Measurements from ENCODE around the gene POLH. TPM values are rescaled to one million over a fixed set of nuclear protein-coding genes. Genes with fewer than 3 reads are reported as not detected.

The POLH gene
- total and polyA plus RNA-seq, 2 experiments from 2014 or later: 5.8 to 7.9 TPM

- DNase-seq (ENCODE audit: low spot score) (peak; percentile 73), ATAC-seq (peak; percentile 65)
- Histone ChIP-seq H3K9me2 (ENCODE audit: insufficient read depth) (no peaks in the 10 kb centered on the region), H4K20me1 (replicated peaks; ENCODE audit: insufficient read depth) (peaks cover 6% of the 10 kb centered on the region; the same call in 1 of the 2 replicates), H3K27me3 (ENCODE audit: insufficient read depth) (no peaks in the 10 kb centered on the region), H3F3A (replicated peaks; ENCODE audit: low read depth) (peaks cover 13% of the 10 kb centered on the region; the same call in 1 of the 2 replicates), H3K4me2 (peak overlapping the region; percentile 99), H3K4me3 (peak overlapping the region; percentile 96), H2AFZ (peak overlapping the region; percentile 96), H3K79me2 (replicated peaks; ENCODE audit: insufficient read depth) (peaks cover 76% of the 10 kb centered on the region), H3K4me1 (ENCODE audit: insufficient read depth) (peaks cover 12% of the 10 kb centered on the region), H3K36me3 (ENCODE audit: insufficient read depth) (peaks cover 33% of the 10 kb centered on the region), H3K27ac (ENCODE audit: low read depth) (no peak overlapping the region)
- Mint-ChIP-seq H3K4me3 (peak overlapping the region; percentile 97), H3K27ac (peak overlapping the region; percentile 92), H3K4me1 (peaks cover 7% of the 10 kb centered on the region), H3K9me3 (peaks cover 6% of the 10 kb centered on the region; the same call in 2 of the 3 replicates), H3K36me3 (ENCODE audit: low read depth) (peaks cover 46% of the 10 kb centered on the region), H3K27me3 (ENCODE audit: insufficient read depth, low read depth, poor library complexity) (peaks cover 10% of the 10 kb centered on the region)
- TF ChIP-seq JUNB (IDR thresholded peaks at IDR 0.05; ENCODE audit: unreplicated experiment) (no peak), REST (IDR thresholded peaks at IDR 0.05; ENCODE audit: unreplicated experiment) (no peak), ZNF331 (CRISPR knock-in tag; IDR thresholded peaks at IDR 0.05; ENCODE audit: low read depth) (no peak), ZNF114 (CRISPR knock-in tag; IDR thresholded peaks at IDR 0.05) (no peak)
- TF ChIP-seq, protein P1, sequence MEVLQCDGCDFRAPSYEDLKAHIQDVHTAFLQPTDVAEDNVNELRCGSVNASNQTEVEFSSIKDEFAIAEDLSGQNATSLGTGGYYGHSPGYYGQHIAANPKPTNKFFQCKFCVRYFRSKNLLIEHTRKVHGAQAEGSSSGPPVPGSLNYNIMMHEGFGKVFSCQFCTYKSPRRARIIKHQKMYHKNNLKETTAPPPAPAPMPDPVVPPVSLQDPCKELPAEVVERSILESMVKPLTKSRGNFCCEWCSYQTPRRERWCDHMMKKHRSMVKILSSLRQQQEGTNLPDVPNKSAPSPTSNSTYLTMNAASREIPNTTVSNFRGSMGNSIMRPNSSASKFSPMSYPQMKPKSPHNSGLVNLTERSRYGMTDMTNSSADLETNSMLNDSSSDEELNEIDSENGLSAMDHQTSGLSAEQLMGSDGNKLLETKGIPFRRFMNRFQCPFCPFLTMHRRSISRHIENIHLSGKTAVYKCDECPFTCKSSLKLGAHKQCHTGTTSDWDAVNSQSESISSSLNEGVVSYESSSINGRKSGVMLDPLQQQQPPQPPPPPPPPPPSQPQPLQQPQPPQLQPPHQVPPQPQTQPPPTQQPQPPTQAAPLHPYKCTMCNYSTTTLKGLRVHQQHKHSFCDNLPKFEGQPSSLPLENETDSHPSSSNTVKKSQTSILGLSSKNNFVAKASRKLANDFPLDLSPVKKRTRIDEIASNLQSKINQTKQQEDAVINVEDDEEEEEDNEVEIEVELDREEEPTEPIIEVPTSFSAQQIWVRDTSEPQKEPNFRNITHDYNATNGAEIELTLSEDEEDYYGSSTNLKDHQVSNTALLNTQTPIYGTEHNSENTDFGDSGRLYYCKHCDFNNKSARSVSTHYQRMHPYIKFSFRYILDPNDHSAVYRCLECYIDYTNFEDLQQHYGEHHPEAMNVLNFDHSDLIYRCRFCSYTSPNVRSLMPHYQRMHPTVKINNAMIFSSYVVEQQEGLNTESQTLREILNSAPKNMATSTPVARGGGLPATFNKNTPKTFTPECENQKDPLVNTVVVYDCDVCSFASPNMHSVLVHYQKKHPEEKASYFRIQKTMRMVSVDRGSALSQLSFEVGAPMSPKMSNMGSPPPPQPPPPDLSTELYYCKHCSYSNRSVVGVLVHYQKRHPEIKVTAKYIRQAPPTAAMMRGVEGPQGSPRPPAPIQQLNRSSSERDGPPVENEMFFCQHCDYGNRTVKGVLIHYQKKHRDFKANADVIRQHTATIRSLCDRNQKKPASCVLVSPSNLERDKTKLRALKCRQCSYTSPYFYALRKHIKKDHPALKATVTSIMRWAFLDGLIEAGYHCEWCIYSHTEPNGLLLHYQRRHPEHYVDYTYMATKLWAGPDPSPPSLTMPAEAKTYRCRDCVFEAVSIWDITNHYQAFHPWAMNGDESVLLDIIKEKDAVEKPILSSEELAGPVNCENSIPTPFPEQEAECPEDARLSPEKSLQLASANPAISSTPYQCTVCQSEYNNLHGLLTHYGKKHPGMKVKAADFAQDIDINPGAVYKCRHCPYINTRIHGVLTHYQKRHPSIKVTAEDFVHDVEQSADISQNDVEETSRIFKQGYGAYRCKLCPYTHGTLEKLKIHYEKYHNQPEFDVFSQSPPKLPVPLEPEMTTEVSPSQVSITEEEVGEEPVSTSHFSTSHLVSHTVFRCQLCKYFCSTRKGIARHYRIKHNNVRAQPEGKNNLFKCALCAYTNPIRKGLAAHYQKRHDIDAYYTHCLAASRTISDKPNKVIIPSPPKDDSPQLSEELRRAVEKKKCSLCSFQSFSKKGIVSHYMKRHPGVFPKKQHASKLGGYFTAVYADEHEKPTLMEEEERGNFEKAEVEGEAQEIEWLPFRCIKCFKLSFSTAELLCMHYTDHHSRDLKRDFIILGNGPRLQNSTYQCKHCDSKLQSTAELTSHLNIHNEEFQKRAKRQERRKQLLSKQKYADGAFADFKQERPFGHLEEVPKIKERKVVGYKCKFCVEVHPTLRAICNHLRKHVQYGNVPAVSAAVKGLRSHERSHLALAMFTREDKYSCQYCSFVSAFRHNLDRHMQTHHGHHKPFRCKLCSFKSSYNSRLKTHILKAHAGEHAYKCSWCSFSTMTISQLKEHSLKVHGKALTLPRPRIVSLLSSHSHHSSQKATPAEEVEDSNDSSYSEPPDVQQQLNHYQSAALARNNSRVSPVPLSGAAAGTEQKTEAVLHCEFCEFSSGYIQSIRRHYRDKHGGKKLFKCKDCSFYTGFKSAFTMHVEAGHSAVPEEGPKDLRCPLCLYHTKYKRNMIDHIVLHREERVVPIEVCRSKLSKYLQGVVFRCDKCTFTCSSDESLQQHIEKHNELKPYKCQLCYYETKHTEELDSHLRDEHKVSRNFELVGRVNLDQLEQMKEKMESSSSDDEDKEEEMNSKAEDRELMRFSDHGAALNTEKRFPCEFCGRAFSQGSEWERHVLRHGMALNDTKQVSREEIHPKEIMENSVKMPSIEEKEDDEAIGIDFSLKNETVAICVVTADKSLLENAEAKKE (CRISPR knock-in tag; IDR thresholded peaks at IDR 0.05): no peak
These were observed 747 bp upstream of the POLH start for GRCh38 chr6:43575105-43575771.

Measured in GM23338 (cell line).